ENCODE data around the gene MYH7. TPM values are rescaled to one million over a fixed set of nuclear protein-coding genes. Genes with fewer than 3 reads are reported as not detected.

Gene MYH7
- total RNA-seq, 1 donor from 2014 or later, result 0.12 TPM

- intact Hi-C loops (cut with DNase I), result no loop called here
- no peak for TF ChIP-seq CTCF (IDR thresholded peaks at IDR 0.05)
- no peaks in the 10 kb centered on the region for H3K36me3 ChIP-seq
Observed at GRCh38 chr14:23434488-23435222, 805 bp downstream of the MYH7 start.

GRCh38 chr14:23433457-23433856 is 2.0 kb downstream of the MYH7 start:
- TF ChIP-seq CTCF (IDR thresholded peaks at IDR 0.05), result no peak
- no peak overlapping the region for H3K4me3 ChIP-seq
- intact Hi-C loops (cut with DNase I), result no loop called here
- H3K36me3 ChIP-seq, result no peaks in the 10 kb centered on the region
- no peaks in the 10 kb centered on the region for H3K9me3 ChIP-seq
- H3K27me3 ChIP-seq, result no peaks in the 10 kb centered on the region
- peak; percentile 7 for ATAC-seq
- no peaks in the 10 kb centered on the region for H3K4me1 ChIP-seq
- DNase-seq, result no peak
- H3K27ac ChIP-seq, result no peak overlapping the region

More at GRCh38 chr14:23434488-23435222, 805 bp downstream of the MYH7 start:
- H3K27ac ChIP-seq, result no peak overlapping the region
- H3K27me3 ChIP-seq, result no peaks in the 10 kb centered on the region
- no peak overlapping the region for H3K4me3 ChIP-seq
- no peaks in the 10 kb centered on the region for H3K9me3 ChIP-seq
- ATAC-seq, result no peak
- no peak for DNase-seq
- H3K4me1 ChIP-seq, result no peaks in the 10 kb centered on the region

GRCh38 chr14:23432946-23433345 is 2.5 kb downstream of the MYH7 start:
- DNase-seq (no peak), ATAC-seq (no peak)
- H3K27ac ChIP-seq, result no peak overlapping the region
- H3K4me3 ChIP-seq, result no peak overlapping the region
- intact Hi-C loops (cut with DNase I), result no loop called here
- H3K4me1 ChIP-seq, result no peaks in the 10 kb centered on the region
- H3K36me3 ChIP-seq, result no peaks in the 10 kb centered on the region
- H3K27me3 ChIP-seq, result no peaks in the 10 kb centered on the region
- no peak for TF ChIP-seq CTCF (IDR thresholded peaks at IDR 0.05)
- no peaks in the 10 kb centered on the region for H3K9me3 ChIP-seq

GRCh38 chr14:23432102-23432925 is 3.1 kb downstream of the MYH7 start:
- H3K27ac ChIP-seq, result no peak overlapping the region
- intact Hi-C loops (cut with DNase I), result no loop called here
- ATAC-seq, result no peak
- H3K4me1 ChIP-seq, result no peaks in the 10 kb centered on the region
- DNase-seq, result no peak
- H3K36me3 ChIP-seq, result no peaks in the 10 kb centered on the region
- no peak for TF ChIP-seq CTCF (IDR thresholded peaks at IDR 0.05)
- no peak overlapping the region for H3K4me3 ChIP-seq
- H3K9me3 ChIP-seq, result no peaks in the 10 kb centered on the region
- no peaks in the 10 kb centered on the region for H3K27me3 ChIP-seq

GRCh38 chr14:23431486-23431885 is 4.0 kb downstream of the MYH7 start:
- TF ChIP-seq CTCF (IDR thresholded peaks at IDR 0.05), result no peak
- Histone ChIP-seq H3K27ac (no peak overlapping the region), H3K36me3 (no peaks in the 10 kb centered on the region), H3K4me1 (no peaks in the 10 kb centered on the region), H3K9me3 (no peaks in the 10 kb centered on the region), H3K27me3 (no peaks in the 10 kb centered on the region), H3K4me3 (no peak overlapping the region)
- intact Hi-C loops (cut with DNase I), result no loop called here
- no peak for DNase-seq
- no peak for ATAC-seq

Data from upper lobe of right lung (tissue), 1 donor.